Measurements from ENCODE around the gene PARD3.

Gene PARD3

DNA sequence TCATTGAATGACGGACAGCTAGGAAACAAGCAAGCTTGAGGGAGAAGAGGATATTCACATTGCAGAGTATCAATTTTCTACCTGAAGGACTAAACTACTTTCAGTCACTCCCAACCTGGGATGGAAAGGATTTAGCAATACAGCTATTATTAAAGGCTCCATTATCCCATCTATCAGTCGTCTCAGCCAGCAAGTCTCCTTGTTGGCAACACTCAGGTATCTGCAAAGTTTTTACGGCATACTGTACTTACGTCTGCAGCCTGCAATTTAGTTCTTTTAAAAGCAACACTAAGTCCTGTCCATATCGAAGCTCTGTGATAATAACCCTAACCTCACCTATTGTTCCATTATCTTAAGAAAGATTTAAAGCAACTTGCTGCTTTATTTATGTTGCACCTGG is 689.4 kb downstream of the PARD3 start:
- DNase-seq (ENCODE audit: low spot score), result no peak

DNA sequence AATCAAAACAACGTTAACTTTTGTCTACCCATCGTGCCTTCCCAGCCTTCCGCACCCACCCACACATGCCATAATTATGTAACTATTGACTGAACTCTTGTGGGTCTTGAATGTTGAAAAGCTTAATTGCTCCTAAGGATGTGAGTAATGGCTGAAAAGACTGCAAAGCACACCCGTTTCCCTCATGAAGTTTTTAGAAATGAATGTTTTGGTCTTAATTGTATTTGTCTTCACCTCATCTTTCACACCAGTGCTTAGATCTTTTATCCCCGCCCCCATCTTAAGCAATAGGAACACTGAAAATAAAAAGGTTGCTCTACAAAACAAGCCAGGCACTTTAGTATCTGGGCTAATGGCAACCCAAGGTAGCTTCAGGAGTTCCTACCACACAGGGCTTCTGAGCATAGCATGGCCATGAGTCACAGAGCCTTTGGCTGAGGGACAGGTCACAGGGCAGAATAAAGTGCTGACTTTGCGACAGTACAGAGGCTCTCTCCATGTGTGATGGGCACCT is 690.5 kb downstream of the PARD3 start:
- DNase-seq (ENCODE audit: low spot score), result no peak

DNA sequence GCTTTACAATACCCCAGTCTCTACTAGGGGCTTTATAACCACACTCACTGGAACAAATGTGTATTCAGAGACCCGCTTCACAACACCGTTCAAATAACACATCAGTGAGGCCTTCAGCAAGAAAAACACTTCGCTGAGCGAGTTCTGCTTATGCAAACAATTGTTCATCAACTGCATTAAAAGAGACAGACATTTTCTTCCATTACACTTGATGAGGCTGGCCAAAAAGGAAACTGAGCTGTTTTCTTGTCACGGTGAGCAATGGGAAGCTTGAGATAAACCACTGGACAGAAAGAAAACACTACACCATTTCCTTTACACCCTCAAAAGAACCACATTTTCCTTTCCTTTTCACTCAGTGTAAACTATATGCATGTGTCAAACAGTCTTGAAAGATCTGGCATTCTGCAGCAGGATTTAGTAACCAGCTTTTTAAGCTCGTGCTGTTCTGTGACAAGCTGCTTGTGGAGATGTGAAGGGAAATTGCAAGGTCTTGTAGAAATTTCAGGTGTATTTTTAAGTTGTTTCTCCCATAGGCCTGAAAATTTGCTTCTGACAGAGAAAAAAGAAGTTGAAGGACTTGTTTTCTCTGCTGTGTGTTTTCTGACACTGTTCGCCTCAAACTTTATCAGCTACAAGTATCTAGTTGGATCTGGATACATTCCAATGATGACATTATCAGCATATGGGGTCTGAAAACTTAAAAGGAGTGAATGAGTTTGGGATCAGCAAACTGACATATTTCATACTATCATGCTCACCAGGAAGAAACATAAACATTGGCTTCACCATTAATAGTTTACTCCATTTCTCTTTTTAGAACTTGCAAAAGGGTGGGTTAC is 693.1 kb downstream of the PARD3 start:
- DNase-seq (ENCODE audit: low spot score), result no peak

DNA sequence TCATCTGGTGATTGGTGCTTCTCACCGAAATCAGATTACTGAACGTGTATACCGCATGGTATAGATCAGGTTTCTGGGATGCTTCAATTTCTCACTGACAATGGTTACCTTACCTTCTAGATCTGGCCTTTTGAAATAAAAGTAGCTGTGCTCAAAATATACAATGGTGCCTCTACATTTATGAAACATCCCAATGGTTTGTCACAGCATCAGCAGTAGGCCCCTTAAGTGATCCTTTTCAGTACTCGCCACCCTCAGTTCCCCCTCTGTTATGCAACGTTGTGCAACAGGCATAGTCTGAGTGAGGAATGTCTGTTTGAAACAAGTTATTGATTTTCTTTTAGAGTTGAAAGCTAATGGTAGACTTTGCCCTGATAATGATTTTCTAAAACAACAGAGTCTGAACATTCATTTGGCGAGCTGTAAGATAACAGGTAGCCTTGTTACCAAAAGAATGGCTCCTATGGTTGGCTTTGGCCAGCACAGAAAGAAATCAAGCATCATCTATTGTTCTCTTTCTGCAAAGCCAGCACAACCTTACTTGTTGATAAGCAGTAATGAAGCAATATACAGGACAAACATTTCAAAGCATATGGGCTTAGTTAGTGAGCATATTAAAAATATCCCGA is 693.9 kb downstream of the PARD3 start:
- no peak for DNase-seq (ENCODE audit: low spot score)

DNA sequence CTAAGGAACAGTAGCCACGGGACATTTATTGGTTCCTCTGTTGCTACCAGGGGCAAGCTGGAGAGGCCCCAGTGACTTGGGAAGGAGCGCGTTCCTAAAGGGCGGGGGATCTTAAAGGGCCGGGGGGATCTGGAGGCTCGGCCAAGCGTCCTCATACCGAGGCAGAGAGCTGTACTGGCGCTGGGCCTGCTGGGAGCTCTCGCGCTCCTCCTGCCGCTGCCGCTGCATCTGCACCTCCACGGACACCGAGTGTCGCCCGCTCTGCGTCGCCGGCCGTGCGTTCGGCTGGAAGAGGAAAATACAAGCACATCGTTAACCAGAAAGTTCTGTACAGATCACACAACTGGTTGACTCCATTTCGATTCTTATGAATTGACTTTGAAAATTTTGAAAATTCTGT is 695.6 kb downstream of the PARD3 start:
- DNase-seq (ENCODE audit: low spot score), result no peak

DNA sequence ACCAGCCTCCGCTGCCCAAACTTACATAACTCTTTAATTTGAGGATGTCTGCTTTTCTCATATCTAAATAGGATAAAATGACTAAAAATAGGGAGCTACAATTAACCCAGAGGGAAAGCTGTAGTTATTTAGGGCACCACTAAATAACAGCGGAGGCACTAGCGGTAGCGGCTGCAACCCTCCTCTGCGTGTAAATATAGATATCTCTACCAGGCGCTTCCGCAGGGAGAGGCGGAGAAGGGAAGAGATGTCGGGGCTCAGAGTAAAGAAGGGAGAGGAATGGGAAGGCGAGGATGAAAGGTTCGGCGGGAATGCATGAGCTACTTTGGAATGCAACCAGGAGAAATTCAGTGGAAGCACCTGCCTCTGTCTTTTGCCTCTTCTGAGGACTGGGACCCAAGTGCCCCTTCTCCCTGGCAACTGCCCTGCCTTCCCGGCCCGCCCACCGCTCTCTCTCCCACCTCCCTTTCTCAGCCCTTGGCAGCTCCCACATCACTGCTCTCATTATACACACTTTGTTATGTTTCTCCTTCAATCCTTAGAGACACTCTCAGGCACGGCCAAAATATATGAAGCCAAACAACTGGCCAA is 698.3 kb downstream of the PARD3 start:
- no peak for DNase-seq (ENCODE audit: low spot score)

DNA sequence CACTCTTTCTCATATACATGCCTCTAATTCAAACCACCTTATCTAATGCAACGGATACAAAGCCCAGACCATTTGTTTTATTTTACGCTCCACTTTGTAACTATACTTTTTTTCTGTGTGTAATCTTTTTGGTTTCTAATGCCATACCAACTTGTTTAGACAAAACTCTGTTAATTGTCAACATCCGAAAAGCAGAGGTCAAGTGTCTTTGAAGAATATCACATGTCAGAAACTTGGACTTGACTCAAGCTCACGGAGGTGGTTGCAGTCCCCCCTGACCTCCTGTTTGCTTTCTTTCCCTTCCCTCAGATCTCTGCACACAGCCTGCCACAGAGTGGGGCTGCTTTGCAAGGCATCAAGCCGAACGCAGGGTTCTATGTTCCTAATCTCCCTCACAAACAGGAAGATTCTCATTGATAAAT is 698.9 kb downstream of the PARD3 start:
- DNase-seq (ENCODE audit: low spot score), result no peak

DNA sequence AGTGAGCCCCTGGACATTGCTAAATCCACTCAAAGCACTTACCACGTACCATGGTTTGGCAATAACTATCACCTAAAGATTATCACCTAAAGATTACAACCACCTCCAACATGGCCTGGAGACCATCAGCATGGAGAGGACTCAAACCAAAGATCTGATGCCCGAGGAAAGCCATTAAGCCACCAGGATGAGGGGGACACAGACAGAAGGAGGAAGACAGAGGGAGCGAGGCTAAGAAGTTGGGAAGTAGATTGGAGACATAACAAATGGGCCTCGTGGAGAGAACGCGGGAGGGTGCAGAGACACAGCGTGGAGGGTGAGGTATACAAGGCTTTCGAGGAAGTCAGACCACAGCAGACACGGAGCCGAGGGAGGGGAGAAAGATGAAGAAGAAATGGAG is 700.2 kb downstream of the PARD3 start:
- no peak for DNase-seq (ENCODE audit: low spot score)

DNA sequence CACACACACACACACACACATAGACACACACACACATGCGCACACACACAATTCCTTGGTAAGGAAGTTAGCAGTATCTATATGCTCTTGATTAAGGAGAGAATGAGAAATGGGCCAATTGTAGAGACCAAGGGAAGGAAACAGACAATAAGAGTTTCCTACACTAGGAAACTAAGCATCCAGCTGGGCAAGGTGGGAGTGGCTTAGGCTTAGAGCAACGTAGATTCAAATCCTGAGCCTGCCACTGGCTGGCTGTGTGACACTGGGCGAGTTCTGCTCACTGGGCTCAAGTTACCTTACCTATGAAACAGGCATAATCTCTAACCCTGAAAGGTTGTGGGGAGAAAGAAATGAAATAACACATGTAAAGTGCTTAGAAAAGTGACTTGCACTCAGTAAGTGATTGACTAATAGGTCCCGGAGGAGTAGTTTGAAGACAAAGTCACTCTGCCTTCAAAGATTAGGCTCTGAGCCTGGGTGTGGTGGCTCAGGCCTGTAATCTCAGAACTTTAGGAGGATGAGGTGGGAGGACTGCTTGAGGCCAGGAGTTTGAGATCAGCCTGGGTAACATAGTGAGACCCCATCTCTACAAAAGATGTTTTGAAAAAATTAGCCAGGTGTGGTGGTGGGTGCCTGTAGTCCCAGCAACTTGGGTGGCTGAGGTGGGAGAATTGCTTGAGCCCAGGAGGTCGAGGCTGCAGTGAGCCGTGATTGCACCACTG is 701.4 kb downstream of the PARD3 start:
- no peak for DNase-seq (ENCODE audit: low spot score)

DNA sequence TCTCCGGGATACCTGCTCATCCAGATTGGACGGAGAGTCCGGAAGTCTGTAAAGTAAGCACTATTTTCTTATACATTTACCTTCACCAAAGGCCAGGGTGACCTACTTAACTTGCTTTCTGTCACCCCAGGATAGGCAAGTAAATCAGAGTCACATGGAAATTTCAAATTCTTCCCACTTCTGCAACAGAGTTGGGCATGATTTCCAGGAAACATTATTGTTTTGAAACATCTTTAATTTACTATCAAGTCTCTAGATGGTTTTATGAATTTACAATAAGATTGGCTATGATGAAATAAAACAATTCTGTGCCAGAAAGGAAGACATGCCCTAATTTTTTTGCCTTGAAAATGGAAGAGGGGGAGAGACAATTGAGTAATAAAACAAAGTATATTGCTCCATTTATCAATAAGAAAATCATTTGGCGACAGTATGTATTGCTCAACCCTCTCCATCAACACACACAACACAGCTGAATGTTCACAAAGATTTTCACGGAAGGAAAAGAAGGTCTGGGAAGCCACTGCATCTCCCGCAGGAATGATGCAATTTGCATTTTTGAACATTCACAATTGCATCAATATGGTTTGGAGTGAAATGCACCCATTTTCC is 702.8 kb downstream of the PARD3 start:
- DNase-seq (ENCODE audit: low spot score), result no peak

DNA sequence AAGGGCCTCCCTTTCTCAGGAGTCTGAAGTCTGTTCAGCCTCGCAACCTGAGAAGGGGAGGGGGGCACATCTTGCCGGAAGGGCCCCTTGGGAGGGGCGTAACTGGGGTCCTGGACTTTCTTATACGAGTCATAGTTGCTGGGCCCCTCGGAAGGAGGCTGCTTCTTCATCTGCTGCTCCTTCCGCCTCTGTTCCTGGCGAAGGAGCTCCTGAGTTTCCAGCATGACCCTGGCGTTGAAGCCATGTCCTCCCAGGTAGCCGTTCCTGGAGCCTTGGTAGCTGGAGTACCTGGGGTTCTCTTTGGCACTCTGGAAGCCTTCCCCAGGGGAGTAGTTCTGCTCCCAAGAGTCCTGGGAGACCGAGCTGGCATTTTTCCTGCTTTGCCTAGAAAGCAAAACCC is 703.9 kb downstream of the PARD3 start:
- DNase-seq (ENCODE audit: low spot score), result no peak

DNA sequence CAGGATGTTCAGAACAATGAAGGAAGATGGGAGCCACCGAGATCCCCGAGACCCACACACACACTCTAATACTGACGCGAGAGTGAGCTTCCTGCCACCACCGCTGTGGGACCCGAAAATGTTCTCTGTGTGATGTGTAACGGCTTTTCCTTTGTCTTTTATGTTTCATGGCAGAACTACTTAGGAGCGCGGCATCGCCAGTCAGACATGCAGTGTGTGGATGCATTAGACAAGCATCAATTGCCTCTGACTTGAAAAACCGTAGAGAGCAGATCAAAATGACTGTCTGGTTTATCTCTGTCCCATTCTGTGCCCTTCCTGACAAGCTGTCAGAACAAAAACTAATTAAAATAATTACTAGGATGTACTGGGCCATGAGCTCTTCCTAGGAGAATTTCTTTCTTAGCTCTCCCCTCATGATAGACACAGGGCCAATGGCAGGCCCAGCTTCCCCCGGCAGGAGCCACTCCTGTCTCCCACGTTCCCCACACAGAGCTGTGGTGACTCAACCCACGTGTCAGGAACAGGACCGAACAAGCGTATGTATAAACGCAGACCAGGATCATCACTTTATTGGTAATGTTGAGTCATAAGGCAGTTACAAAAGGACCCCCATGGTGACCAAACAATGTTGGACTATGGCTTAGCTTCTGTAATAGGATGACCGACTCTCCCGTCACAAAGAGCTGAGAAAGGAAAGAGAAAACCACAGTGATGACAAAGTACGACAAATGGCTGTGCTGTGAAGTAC is 705.0 kb downstream of the PARD3 start:
- no peak for DNase-seq (ENCODE audit: low spot score)

DNA sequence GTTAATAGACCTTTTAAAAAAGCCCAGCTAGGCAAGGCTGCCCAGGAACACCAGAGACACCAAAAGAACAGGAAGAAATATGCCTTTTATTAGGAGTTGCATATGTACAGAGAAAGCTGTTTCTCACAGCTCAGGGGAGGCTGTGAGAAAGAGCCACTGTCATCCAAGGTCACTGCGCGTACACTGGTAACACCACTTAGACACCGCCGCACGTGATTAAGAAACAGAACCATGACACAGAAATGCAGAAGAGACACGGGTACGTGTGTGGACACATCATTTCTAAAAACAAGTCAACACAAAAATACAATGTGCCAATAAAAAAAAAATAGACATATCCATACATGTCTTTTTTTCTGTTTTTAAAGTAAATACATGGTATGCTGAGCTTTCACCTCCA is 705.6 kb downstream of the PARD3 start:
- DNase-seq (ENCODE audit: low spot score), result no peak

DNA sequence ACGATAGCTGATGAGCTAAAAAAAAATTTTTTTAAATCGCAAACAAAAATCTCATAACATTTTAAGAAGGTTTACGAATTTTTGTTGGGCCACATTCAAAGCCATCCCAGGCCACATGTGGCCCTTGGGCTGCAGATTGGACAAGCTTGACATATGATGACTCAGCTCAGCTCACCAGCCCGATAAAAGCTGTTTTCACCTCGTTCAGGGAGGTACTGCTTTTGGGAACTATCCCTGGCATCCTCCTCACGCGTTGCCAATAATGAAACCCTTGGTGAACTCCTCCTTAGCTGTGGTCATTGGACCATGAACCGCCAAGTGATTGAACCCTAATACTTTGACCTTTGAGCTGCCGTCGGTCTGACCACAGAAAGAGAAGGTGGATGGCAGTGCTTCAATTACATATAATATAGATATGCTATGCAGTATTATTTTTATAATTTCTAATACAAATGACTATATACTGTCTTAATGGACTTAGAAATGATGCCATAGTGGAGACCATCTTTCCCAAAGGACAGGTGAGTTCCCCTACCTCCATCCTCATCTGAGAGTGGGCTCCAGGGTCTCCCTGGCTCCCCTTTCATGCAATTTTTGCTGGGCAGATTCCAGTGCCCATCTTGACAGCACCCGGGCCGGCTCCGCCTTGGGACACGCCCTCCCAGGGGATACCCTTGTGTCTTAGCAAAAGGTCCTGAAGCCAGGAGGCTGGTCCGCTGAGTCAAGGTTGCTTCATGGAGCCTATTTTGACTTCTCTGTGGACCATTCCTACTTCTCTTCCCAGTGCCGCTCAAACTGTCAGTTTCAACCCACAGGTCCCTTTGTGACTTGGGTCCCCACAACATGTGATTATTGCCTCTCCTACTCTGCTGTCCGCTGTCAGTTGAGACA is 707.2 kb downstream of the PARD3 start:
- DNase-seq (ENCODE audit: low spot score), result no peak

DNA sequence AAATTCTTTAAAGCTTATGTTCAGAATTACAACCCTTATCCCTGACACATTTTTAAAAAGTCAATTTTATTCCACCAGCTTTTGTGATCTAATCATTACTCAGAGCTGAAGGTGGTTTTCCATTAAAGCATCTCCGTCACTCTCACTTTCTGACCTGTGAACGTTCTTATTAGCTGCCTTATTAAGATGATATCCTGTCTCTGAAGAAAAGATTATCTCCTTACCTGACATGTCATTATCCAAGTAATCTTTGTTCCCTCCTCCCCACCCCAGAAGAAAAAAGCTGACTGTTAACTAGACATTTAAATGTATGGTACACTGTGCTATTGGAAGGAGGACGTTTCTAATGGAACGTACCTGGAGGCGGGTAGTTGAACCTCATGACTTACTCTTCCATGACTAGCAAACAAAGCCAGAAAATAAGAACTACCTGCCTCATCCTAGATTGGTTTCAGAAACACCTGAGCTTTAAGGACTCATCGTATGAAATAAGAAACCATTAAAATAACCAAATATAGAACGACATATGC is 708.7 kb downstream of the PARD3 start:
- DNase-seq (ENCODE audit: low spot score), result no peak

DNA sequence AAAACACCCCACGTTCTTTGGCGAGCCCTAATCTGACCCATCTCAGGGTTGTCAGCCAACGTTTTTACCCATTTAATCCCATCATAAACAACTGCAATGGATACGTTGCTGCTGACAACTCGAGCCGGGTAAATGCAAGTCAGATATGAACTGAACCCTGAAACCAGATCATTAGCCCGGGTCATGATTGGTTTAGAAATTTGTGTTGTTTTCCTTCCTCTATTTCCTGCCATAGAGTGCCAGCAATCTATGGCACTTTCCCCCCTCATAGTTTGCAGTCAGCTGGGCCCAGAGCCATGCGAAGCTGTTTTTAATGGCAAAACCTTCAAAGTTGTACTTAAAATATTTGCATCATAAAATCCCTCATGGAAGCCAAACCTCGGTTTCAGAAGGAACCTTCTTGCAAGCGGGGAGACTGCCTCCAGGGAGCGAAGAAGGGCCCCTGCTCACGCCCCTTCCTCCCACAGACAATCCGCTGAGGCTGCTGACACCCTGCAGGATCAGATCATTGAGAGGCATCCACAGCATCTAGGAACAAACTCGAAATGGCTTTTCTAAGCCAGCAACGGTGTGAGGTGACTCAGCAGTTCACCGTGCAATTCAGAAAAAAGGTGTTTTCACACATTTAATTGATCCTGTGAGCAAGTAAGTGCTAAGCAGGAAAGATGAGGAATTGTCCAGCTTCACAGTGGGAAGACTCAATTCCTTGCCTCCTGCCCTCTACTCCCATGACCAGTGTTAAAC is 710.1 kb downstream of the PARD3 start:
- DNase-seq (ENCODE audit: low spot score), result no peak

DNA sequence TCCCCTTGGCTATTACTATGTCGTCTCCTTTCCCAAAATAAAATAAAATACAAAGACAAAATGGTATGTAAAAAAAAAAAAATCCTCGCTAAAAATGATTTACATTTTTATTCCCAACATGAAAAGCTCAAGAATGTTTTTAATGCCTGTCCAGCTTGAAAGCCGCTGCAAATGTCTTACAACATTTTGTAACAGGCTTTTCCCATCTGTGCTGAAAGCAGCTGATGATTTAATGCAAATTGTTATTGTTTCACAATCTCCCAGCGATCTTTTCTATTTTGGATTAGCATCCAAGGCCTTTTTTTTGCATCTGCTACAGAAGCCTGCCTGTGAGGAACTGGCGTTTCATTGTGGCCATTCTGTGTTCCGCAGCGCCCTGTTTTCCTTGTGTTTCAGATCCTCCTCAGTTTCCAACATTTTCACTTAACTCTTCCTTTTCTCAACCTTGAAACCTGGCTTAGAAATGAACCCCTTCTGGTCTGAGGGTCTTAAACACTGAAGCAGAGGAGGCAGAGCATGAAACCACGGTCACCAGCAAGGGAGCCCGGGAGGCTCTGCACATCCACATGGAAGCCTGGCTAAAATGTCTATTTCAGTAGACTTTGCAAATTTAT is 712.1 kb downstream of the PARD3 start:
- DNase-seq (ENCODE audit: low spot score), result no peak

DNA sequence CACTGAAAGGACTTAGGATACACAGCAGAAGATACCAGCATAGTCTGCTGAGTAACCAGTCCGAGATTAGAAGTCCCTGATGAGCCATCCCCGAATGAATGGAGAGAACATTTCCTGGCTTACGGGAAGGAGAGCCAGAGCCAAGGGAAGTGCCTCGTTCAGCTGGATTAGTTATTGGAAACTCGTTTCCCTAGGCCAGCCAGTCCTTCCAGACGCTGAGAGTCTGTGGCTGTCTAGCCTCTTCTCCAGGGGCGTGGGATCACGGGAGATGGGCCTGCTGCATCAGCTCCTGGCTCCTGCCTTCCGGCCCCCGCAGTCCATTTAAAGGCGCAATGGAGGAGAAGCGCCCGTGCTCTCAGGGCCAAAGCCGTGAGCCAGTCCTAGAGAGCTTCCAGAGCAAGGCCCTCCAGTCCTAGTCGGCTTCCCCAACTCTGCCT is 712.8 kb downstream of the PARD3 start:
- no peak for DNase-seq (ENCODE audit: low spot score)

DNA sequence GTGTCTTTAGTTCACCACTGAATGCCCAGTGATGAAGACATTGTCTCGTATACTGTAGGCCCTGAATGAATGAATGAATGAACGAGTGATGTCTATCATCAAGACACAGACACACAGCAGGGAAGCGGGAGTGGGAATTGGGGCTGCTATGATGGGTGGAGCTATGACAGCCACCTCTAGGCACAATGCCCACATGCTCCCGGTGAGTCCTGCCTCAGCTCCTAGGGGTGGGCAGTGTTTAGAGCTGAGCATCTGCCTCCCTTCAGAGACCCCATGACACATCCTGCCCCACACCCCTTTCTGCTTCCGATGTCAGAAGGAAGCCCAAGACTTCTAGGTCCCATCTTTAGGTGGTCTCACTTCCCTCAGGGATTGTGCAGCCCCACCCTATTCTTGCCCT is 714.1 kb downstream of the PARD3 start:
- no peak for DNase-seq (ENCODE audit: low spot score)

All from pons (tissue), 1 donor.